ENCODE measurements around the gene MDK.
A peak's percentile ranks its signal among the peaks of the same experiment; 100 is the strongest.
"Not testable (repeated sequence)": the region's sequence is repeated elsewhere in the genome, so short reads cannot be mapped to it uniquely, and the experiment has no call there.

Gene MDK

GRCh38 chr11:46369458-46370152 is 11.9 kb upstream of the MDK start:
- peak; percentile 91 for DNase-seq

GRCh38 chr11:46370253-46370652 is 11.2 kb upstream of the MDK start:
- DNase-seq = no peak

GRCh38 chr11:46371262-46371661 is 10.2 kb upstream of the MDK start:
- DNase-seq = not testable (repeated sequence)

GRCh38 chr11:46372086-46372485 is 9.4 kb upstream of the MDK start:
- no peak for DNase-seq

GRCh38 chr11:46372501-46372900 is 9.0 kb upstream of the MDK start:
- DNase-seq = not testable (repeated sequence)

GRCh38 chr11:46373787-46374740 is 7.4 kb upstream of the MDK start:
- DNase-seq = no peak

- no peak for DNase-seq
These were observed 6.7 kb upstream of the MDK start for GRCh38 chr11:46374815-46375214.

- no peak for DNase-seq
These were observed 5.9 kb upstream of the MDK start for GRCh38 chr11:46375392-46376101.

GRCh38 chr11:46376258-46377050 is 5.0 kb upstream of the MDK start:
- DNase-seq = no peak

- no peak for DNase-seq
These were observed 4.2 kb upstream of the MDK start for GRCh38 chr11:46377290-46377689.

- DNase-seq = no peak
These were observed 3.6 kb upstream of the MDK start for GRCh38 chr11:46377831-46378230.

GRCh38 chr11:46378296-46378695 is 3.2 kb upstream of the MDK start:
- DNase-seq = no peak

GRCh38 chr11:46378811-46379481 is 2.5 kb upstream of the MDK start:
- no peak for DNase-seq

- not testable (repeated sequence) for DNase-seq
These were observed 1.8 kb upstream of the MDK start for GRCh38 chr11:46379482-46380293.

GRCh38 chr11:46380340-46381047 is 975 bp upstream of the MDK start:
- no peak for DNase-seq

GRCh38 chr11:46381819-46382645 is 563 bp downstream of the MDK start:
- DNase-seq = no peak

GRCh38 chr11:46382646-46383403 is 1.4 kb downstream of the MDK start:
- DNase-seq = no peak

GRCh38 chr11:46383404-46383758 is 1.9 kb downstream of the MDK start:
- no peak for DNase-seq

Measured in NCI-H226 (cell line).